ENCODE results near the gene REM2.
A peak's percentile ranks its signal among the peaks of the same experiment; 100 is the strongest.

DNA sequence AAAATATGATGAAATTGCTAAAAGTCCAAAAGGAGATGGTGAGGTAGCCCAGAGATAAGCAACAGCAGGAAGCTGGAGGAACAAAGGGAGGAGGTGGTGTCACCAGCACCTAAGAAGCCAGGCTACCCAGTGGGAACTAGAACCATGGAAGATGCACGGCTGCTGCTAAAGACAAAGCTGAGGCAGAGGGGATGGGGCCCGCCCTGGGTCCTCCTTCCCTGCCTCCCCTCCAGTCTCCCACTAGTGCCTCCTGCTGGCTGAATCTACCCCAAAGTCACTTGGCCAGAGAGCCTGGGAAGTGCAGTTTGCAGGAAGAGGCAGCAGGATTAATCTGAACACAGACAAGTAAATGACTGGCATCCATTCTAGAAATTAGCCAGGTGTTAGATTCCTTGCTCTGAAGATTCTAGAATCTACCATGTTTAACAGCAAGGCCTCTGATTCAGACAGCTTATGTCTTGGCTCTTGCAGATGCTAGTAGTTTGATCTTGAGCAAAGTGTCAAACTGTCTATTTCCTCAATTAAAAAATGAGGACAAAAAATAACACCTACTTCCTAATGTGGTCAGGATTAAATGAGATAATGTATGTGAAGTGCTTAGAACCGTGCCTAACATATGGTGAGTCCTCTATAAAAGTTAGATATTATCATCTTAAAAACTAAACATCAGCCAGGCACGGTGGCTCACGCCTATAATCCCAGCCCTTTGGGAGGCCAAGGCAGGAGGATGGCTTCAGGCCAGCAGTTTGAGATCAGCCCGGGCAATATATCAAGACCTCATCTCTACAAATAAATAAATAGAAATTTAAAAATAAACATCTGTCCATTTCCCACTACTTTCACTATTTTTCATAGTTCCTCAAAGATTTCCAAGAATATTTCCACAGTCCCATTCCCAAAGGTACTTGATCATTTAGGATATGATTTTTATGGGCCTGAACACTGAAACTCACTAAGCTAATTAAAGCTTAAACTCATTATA is 17.3 kb upstream of the REM2 start:
- TF ChIP-seq POLR2A (IDR thresholded peaks at IDR 0.05; ENCODE audit: extremely low read depth, insufficient read length): no peak
- TF ChIP-seq, protein P1, sequence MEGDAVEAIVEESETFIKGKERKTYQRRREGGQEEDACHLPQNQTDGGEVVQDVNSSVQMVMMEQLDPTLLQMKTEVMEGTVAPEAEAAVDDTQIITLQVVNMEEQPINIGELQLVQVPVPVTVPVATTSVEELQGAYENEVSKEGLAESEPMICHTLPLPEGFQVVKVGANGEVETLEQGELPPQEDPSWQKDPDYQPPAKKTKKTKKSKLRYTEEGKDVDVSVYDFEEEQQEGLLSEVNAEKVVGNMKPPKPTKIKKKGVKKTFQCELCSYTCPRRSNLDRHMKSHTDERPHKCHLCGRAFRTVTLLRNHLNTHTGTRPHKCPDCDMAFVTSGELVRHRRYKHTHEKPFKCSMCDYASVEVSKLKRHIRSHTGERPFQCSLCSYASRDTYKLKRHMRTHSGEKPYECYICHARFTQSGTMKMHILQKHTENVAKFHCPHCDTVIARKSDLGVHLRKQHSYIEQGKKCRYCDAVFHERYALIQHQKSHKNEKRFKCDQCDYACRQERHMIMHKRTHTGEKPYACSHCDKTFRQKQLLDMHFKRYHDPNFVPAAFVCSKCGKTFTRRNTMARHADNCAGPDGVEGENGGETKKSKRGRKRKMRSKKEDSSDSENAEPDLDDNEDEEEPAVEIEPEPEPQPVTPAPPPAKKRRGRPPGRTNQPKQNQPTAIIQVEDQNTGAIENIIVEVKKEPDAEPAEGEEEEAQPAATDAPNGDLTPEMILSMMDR (IDR thresholded peaks at IDR 0.05; ENCODE audit: low read depth, low read length): peak; percentile 28

Measured in NB4 (cell line).